HG02588 (cell line): ENCODE data around the gene NT5E.
"Not testable (repeated sequence)": the region's sequence is repeated elsewhere in the genome, so short reads cannot be mapped to it uniquely, and the experiment has no call there.

ENCODE experiments used
- ATAC-seq: cut with Tn5 transposase; IDR thresholded peaks from one replicate; pipeline ENCODE4 v1.9.1; 2021; ENCODE audit warnings: mild to moderate bottlenecking, moderate library complexity; ENCODE audit not compliant: unreplicated experiment

Gene NT5E

GRCh38 chr6:85484948-85485347, 35.1 kb downstream of the NT5E start:
- no peak for ATAC-seq

DNA sequence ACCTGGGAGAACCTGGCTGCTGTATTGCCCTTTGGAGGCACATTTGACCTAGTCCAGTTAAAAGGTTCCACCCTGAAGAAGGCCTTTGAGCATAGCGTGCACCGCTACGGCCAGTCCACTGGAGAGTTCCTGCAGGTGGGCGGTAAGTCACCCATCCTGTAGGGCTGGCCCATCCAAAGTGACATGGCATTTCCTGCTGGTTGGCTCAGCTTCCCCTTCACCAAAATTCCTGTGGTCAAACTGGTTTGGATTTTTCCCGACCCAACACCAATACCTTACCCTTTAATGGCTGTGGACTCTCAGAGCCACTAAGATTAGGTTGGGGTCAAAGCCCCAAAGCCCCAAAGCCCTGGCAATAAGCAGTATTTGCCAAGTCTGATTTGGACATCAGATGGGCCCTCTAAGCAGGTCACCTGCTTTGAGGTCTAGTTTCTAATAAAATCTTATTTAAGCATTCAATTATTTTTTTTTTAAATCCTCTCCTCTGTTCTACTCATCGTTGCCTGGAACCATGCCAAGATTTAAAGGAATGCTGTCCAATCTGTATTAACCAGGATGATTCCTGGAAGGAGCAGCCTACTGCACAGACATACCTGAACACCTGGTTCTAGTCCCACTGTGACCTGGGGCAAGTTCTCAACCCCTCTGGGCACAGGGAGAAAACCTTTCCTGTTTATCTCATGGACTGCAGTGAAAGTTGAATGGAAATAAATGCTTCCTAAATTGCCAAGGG, 40.8 kb downstream of the NT5E start:
- ATAC-seq: no peak

DNA sequence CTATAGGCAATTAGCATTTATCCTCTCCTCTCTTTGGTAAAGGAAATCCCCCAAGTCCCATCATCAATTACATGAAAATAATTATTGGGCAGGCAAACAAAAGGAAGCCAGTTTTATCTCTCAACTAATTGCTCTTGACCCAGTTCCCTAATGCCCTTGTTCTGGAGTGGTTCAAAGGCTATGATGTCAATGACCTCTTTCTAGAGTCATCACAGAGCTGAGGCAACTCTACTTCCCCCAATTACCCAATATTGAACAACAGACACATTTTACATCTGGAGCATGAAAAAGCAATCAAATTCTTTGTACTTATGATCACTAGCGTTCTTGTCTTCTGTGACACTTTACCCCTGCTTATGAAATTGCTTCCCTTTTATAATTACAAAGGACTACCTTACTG, 43.5 kb downstream of the NT5E start:
- no peak for ATAC-seq

DNA sequence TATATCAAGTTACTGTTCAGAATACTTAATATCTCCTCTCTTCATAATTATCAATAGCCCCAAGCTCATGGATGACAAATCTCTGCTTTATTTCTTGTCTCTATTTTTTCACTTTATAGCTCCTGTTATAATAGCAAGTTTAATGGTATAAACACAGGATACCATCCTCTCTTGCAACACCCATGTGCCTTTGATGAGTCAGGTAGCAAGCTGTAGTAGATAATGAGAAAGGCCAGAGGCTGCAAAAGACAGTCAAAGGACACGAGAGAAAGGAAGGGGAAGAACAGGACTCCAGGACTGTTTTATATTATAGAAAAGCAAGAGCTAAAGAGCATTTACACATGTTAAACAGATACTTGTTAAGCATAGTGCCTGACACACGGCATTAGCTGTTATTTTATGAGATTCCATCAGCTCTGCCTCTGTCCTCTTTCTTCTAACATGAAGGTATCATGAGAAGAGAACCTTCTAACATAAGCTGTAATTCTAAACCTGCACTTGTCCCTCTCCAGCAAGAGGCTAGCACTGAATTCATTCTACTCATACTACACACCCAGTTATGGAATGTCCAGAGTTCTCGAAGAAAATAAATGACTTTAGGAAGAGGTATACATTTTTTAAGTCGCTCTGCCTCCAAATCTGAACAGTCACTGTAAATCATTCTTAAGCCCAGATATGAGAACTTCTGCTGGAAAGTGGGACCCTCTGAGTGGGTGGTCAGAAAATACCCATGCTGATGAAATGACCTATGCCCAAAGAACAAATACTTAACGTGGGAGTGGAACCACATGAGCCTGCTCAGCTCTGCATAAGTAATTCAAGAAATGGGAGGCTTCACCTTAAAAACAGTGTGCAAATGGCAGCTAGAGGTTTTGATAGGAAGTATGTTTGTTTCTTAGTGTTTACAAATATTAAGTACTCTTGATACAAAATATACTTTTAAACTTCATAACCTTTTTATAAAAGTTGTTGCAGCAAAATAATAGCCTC, 45.0 kb downstream of the NT5E start:
- no peak for ATAC-seq

DNA sequence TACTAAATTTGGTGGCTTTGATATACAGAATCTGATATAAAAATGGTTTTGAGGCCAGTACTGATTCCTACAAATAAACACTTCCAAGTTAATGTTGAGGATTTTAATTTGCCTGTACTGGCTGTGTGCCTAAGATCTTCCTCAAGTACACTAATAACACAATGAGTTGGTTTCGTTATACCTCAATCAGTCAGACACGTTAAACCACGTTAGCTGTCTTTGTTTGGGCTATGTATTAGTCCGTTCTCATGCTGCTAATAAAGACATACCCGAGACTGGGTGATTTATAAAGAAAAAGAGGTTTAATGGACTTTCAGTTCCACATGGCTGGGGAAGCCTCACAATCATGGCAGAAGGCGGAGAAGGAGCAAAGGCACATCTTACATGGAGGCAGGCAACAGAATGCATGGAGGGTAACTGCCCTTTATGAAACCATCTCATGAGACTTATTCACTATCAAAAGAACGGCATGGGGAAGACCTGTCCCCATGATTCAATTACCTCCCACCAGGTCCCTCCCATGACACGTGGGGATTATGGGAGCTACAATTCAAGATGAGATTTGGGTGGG, 46.2 kb downstream of the NT5E start:
- ATAC-seq: no peak

DNA sequence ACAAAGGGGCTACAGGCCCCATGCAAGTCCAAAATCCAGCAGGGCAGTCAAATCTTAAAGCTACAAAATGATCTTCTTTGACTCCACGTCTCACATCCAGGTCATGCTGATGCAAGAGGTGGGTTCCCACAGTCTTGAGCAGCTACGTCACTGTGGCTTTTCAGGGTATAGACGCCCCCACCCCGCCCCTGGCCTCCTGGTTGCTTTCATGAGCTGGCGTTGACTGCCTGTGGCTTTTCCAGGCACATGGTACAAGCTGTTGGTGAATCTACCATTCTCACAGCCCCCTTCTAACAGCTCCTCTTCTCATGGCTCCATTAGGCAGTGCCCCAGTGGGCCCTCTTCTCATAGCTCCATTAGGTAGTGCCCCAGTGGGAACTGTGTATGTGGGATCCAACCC, 47.0 kb downstream of the NT5E start:
- ATAC-seq: no peak

GRCh38 chr6:85498596-85499258, 48.8 kb downstream of the NT5E start:
- no peak for ATAC-seq

DNA sequence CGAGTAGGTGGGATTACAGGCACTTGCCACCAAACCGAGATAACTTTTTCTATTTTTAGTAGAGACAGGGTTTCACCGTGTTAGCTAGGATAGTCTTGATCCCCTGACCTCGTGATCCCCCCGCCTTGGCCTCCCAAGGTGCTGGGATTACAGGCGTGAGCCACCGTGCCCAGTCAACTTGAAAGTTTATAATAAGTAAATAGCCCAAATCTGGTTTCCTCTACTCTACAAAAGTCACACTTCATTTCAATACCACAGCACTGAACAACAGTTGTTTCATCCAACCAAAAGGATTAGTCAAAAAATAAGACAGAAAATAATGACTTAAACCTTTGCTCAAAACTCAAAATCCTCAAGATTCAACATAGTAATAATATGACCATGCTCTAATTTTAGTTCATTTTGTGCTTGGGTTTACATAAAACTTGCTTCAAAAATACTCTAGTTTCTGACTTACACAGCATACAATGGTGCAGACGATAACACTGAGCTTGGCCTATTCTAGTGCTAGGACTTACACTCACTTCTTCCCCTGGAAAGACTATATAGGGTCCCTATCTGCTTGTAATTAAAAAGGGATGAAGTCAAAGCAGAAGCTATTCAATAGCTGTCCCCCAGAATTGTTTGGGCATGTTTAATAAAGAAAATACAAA, 56.7 kb downstream of the NT5E start:
- no peak for ATAC-seq

GRCh38 chr6:85516168-85516567, 66.3 kb downstream of the NT5E start:
- no peak for ATAC-seq

- not testable (repeated sequence) for ATAC-seq
These were observed 74.4 kb downstream of the NT5E start for GRCh38 chr6:85524281-85524680.

- no peak for ATAC-seq
These were observed 87.2 kb downstream of the NT5E start for GRCh38 chr6:85537055-85537494.

DNA sequence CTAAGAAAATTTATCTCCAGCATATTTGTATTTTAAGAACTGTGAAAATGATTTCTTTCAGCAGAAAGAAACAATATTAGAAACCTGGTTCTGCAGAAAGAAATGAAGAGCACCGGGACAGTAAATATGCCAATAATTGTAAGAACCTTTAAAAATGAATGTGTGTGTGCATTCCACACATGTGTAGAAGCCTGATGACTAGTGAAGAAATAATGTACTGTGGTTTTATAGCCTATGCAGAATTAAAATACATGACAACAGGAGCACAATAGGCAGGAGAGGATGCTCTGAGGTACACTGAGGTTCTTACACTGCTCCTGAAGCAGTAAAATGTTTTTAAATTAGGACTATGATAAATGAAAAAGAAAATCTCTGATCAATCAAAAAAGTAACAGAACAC, 94.9 kb downstream of the NT5E start:
- ATAC-seq: no peak
